GM19395 (cell line): ENCODE data around the gene CTAGE8.
A peak's percentile ranks its signal among the peaks of the same experiment; 100 is the strongest.
"Not testable (repeated sequence)": the region's sequence is repeated elsewhere in the genome, so short reads cannot be mapped to it uniquely, and the experiment has no call there.

Experiments
- ATAC-seq: cut with Tn5 transposase; IDR thresholded peaks from one replicate; pipeline ENCODE4 v1.9.1; 2021; ENCODE audit warnings: mild to moderate bottlenecking, moderate library complexity; ENCODE audit not compliant: unreplicated experiment

Gene CTAGE8

GRCh38 chr7:144262128-144262527 is 7.0 kb downstream of the CTAGE8 start:
- ATAC-seq: not testable (repeated sequence)

GRCh38 chr7:144259067-144259466 is 10.0 kb downstream of the CTAGE8 start:
- not testable (repeated sequence) for ATAC-seq

GRCh38 chr7:144256112-144256511 is 13.0 kb downstream of the CTAGE8 start:
- ATAC-seq: no peak

- no peak for ATAC-seq
Observed at GRCh38 chr7:144255471-144255897, 13.6 kb downstream of the CTAGE8 start.

- ATAC-seq: not testable (repeated sequence)
Observed at GRCh38 chr7:144252307-144252706, 16.8 kb downstream of the CTAGE8 start.

GRCh38 chr7:144247674-144248330 is 21.3 kb downstream of the CTAGE8 start:
- not testable (repeated sequence) for ATAC-seq

GRCh38 chr7:144246967-144247366 is 22.1 kb downstream of the CTAGE8 start:
- not testable (repeated sequence) for ATAC-seq

GRCh38 chr7:144245372-144245771 is 23.7 kb downstream of the CTAGE8 start:
- ATAC-seq: not testable (repeated sequence)

GRCh38 chr7:144239365-144239764 is 29.7 kb downstream of the CTAGE8 start, which contains the start of gene OR2A42:
Gene OR2A42, minus strand, starts transcription at chr7:144239605. Its CDS starts 6,762 bp downstream, at chr7:144232843.
- ATAC-seq: not testable (repeated sequence)

- ATAC-seq: not testable (repeated sequence)
Observed at GRCh38 chr7:144238530-144239082, 30.5 kb downstream of the CTAGE8 start.

GRCh38 chr7:144233039-144233438 is 36.0 kb downstream of the CTAGE8 start:
- not testable (repeated sequence) for ATAC-seq

- not testable (repeated sequence) for ATAC-seq
Observed at GRCh38 chr7:144231027-144231426, 38.1 kb downstream of the CTAGE8 start.

- not testable (repeated sequence) for ATAC-seq
Observed at GRCh38 chr7:144228810-144229209, 40.3 kb downstream of the CTAGE8 start.

- not testable (repeated sequence) for ATAC-seq
Observed at GRCh38 chr7:144226866-144227265, 42.2 kb downstream of the CTAGE8 start.

- not testable (repeated sequence) for ATAC-seq
Observed at GRCh38 chr7:144223675-144224074, 45.4 kb downstream of the CTAGE8 start.

- not testable (repeated sequence) for ATAC-seq
Observed at GRCh38 chr7:144220531-144220930, 48.6 kb downstream of the CTAGE8 start.

GRCh38 chr7:144219149-144219548 is 49.9 kb downstream of the CTAGE8 start:
- peak; percentile 43 for ATAC-seq

- ATAC-seq: not testable (repeated sequence)
Observed at GRCh38 chr7:144218581-144218980, 50.5 kb downstream of the CTAGE8 start.

GRCh38 chr7:144217200-144217599 is 51.9 kb downstream of the CTAGE8 start:
- ATAC-seq: not testable (repeated sequence)
